Keratinocyte (primary cell): ENCODE data around the gene MGAT3. TPM values are rescaled to one million over a fixed set of nuclear protein-coding genes. Genes with fewer than 3 reads are reported as not detected.
A peak's percentile ranks its signal among the peaks of the same experiment; 100 is the strongest.

Source experiments
- DNase-seq: peaks from one replicate; pipeline ENCODE4 v3.0.0-alpha.2; 2011; ENCODE audit warnings: low read depth, missing footprints, low spot score
- FAIRE-seq: peaks from 2 replicates; lab custom pipeline; 2011; peaks lifted over from hg19 to GRCh38; lab: Jason Lieb, UNC
- H2AFZ ChIP-seq: 2 replicates; pipeline ENCODE4 v1.6.0; 2012; ENCODE audit warnings: low read length, control low read depth, inconsistent platforms; ENCODE audit not compliant: control insufficient read depth
- H3K27ac ChIP-seq: 2 replicates; pipeline ENCODE4 v1.5.1; 2011; ENCODE audit warnings: low read length; ENCODE audit not compliant: control insufficient read depth, insufficient read depth
- H3K27me3 ChIP-seq: 3 replicates; pipeline ENCODE4 v1.6.0; 2011; ENCODE audit warnings: low read length; ENCODE audit not compliant: control insufficient read depth, insufficient read depth; ENCODE audit errors: extremely low read depth
- H3K36me3 ChIP-seq, 2 experiments: 2 replicates in 1 of 2; 3 replicates in 1 of 2; pipeline ENCODE4 v1.5.1; 2011; ENCODE audit warnings: low read length in 2 of 2, mild to moderate bottlenecking in 1 of 2; ENCODE audit not compliant: control insufficient read depth in 2 of 2, insufficient read depth in 2 of 2; ENCODE audit errors: extremely low read depth in 1 of 2
- H3K4me1 ChIP-seq: 3 replicates; pipeline ENCODE4 v1.5.1; 2011; ENCODE audit warnings: low read length; ENCODE audit not compliant: control insufficient read depth, insufficient read depth; ENCODE audit errors: extremely low read depth
- H3K4me2 ChIP-seq: 3 replicates; pipeline ENCODE4 v1.6.0; 2011; ENCODE audit warnings: low read depth, low read length; ENCODE audit not compliant: control insufficient read depth, insufficient read depth; ENCODE audit errors: extremely low read depth
- H3K4me3 ChIP-seq, 3 experiments: fragments of 200-600 bp in 1 of 3; sonication (generic) in 1 of 3; 2 replicates in 2 of 3; 3 replicates in 1 of 3; pipeline ENCODE4 v1.5.1; 2011 to 2016; ENCODE audit warnings: low read length in 3 of 3, mild to moderate bottlenecking in 3 of 3, control low read depth in 2 of 3, inconsistent platforms in 1 of 3, low read depth in 1 of 3, mixed read lengths in 1 of 3, mixed run types in 1 of 3, moderate library complexity in 1 of 3; ENCODE audit not compliant: control insufficient read depth in 2 of 3, insufficient read depth in 2 of 3; ENCODE audit errors: extremely low read depth in 1 of 3
- H3K79me2 ChIP-seq: 2 replicates; pipeline ENCODE4 v1.6.0; 2012; ENCODE audit warnings: low read length; ENCODE audit not compliant: control insufficient read depth, insufficient read depth
- H3K9ac ChIP-seq: 3 replicates; pipeline ENCODE4 v1.6.0; 2011; ENCODE audit warnings: low read length; ENCODE audit not compliant: control insufficient read depth, insufficient read depth; ENCODE audit errors: extremely low read depth
- H3K9me1 ChIP-seq: 3 replicates; pipeline ENCODE4 v1.6.0; 2011; ENCODE audit warnings: low read length; ENCODE audit not compliant: control insufficient read depth, insufficient read depth; ENCODE audit errors: extremely low read depth
- H3K9me3 ChIP-seq: 2 replicates; pipeline ENCODE4 v1.5.1; 2012; ENCODE audit warnings: low read depth, low read length; ENCODE audit not compliant: control insufficient read depth
- H4K20me1 ChIP-seq: 3 replicates; pipeline ENCODE4 v1.6.0; 2011; ENCODE audit warnings: low read length; ENCODE audit not compliant: control insufficient read depth, insufficient read depth; ENCODE audit errors: extremely low read depth
- CTCF ChIP-seq, 3 experiments: IDR thresholded peaks in 1 of 3; conservative IDR thresholded peaks in 1 of 3; optimal IDR thresholded peaks in 1 of 3; 2 replicates in 2 of 3; 3 replicates in 1 of 3; pipeline versions ENCODE3 to v1.5.1; 2011; ENCODE audit warnings: low read length in 3 of 3, mild to moderate bottlenecking in 3 of 3, moderate library complexity in 2 of 3, control low read depth in 1 of 3, inconsistent platforms in 1 of 3; ENCODE audit not compliant: insufficient read depth in 2 of 3; ENCODE audit errors: extremely low read depth in 1 of 3
- EZH2 ChIP-seq: IDR thresholded peaks from one replicate; pipeline ENCODE4 v1.6.1; 2012; ENCODE audit warnings: inconsistent platforms, mild to moderate bottlenecking, low read length, moderate library complexity
- dilution Hi-C: fragments of 300-500 bp; cut with MboI; formaldehyde crosslinking; loops from one replicate; pipeline ENCODE4 v1.7.0; 2020; ENCODE audit warnings: low sequenced_read_pairs; ENCODE audit not compliant: extremely low pct_ligation_motif_present
- polyA plus RNA-seq, 5 experiments: library from polyadenylated mRNA; depleted of rRNA in 3 of 5; stranded (reverse) in 3 of 5; stranded (forward) in 1 of 5; unstranded in 1 of 5; fragments of >200 nt; gene quantifications; 1 replicate in 1 of 5; 2 replicates in 3 of 5; 3 replicates in 1 of 5; pipeline versions ENCODE4 v1.2.1 to v1.2.3, GENCODE V29; 2011 to 2012; ENCODE audit warnings: missing spikeins in 2 of 5, low read depth in 1 of 5, low replicate concordance in 1 of 5

The MGAT3 gene
- polyA plus RNA-seq, 1 donor (not counting 4 experiments of a cell fraction or from before 2014, with no cell fraction given) = not detected

- Histone ChIP-seq H4K20me1 (no peaks in the 10 kb centered on the region), H3K9ac (no peak overlapping the region), H3K27ac (no peak overlapping the region), H3K4me1 (no peaks in the 10 kb centered on the region), H3K27me3 (no peaks in the 10 kb centered on the region), H3K9me1 (no peaks in the 10 kb centered on the region), H2AFZ (no peak overlapping the region), H3K79me2 (no peaks in the 10 kb centered on the region), H3K4me3 (no peak overlapping the region), H3K9me3 (no peaks in the 10 kb centered on the region), H3K4me2 (no peak overlapping the region), H3K36me3 (no peaks in the 10 kb centered on the region)
- no peak for FAIRE-seq
- TF ChIP-seq EZH2 = no peak
- no peak for TF ChIP-seq CTCF (optimal IDR thresholded peaks at IDR 0.05 in 1 of 3, IDR thresholded peaks at IDR 0.05 in 1 of 3, conservative IDR thresholded peaks at IDR 0.05 in 1 of 3; ENCODE audit: extremely low read depth in 1 of 3, insufficient read depth in 2 of 3, low read length in 3 of 3)
- dilution Hi-C loops = no loop called here
- no peak for DNase-seq
These were observed 37.8 kb downstream of the MGAT3 start for GRCh38 chr22:39494471-39495120.

- dilution Hi-C loops = no loop called here
- Histone ChIP-seq H3K79me2 (no peaks in the 10 kb centered on the region), H3K4me2 (no peak overlapping the region), H2AFZ (no peak overlapping the region), H3K4me1 (peaks cover 3% of the 10 kb centered on the region), H3K9me1 (no peaks in the 10 kb centered on the region), H3K36me3 (no peaks in the 10 kb centered on the region), H3K27me3 (no peaks in the 10 kb centered on the region), H3K9me3 (no peaks in the 10 kb centered on the region), H4K20me1 (no peaks in the 10 kb centered on the region), H3K27ac (no peak overlapping the region), H3K4me3 (no peak overlapping the region), H3K9ac (no peak overlapping the region)
- TF ChIP-seq CTCF (optimal IDR thresholded peaks at IDR 0.05 in 1 of 3, IDR thresholded peaks at IDR 0.05 in 1 of 3, conservative IDR thresholded peaks at IDR 0.05 in 1 of 3; ENCODE audit: extremely low read depth in 1 of 3, insufficient read depth in 2 of 3, low read length in 3 of 3) (peak; percentile 72 to 86 (median 82)), EZH2 (no peak)
- DNase-seq (no peak), FAIRE-seq (peak; percentile 58)
These were observed 39.5 kb downstream of the MGAT3 start for GRCh38 chr22:39496131-39496838.
